WTC11 (cell line): ENCODE data around the gene GRK7.

Experiments
- CREB1 ChIP-seq: sonication (generic); formaldehyde crosslinking; IDR thresholded peaks from 2 replicates; pipeline ENCODE4 v1.8.0; 2023; ENCODE audit warnings: mild to moderate bottlenecking, missing genetic modification reagents
- GRHL2 ChIP-seq: fragments of 250-450 bp; sonication (Bioruptor Pico); IDR thresholded peaks from 2 replicates; pipeline ENCODE4 v1.8.0; 2022; ENCODE audit warnings: mild to moderate bottlenecking, moderate library complexity; ENCODE audit not compliant: insufficient replicate concordance, severe bottlenecking
- NR2C2 ChIP-seq: sonication (generic); formaldehyde crosslinking; IDR thresholded peaks from 2 replicates; pipeline ENCODE4 v1.8.0; 2022; ENCODE audit warnings: mild to moderate bottlenecking, missing genetic modification reagents
- SP1 ChIP-seq: sonication (generic); formaldehyde crosslinking; conservative IDR thresholded peaks from 2 replicates; pipeline ENCODE4 v1.8.1; 2022; ENCODE audit warnings: missing genetic modification reagents
- ZNF219 ChIP-seq: sonication (generic); formaldehyde crosslinking; IDR thresholded peaks from 2 replicates; pipeline ENCODE4 v1.8.0; 2023; ENCODE audit warnings: missing genetic modification reagents, mild to moderate bottlenecking, borderline replicate concordance
- ZNF416 ChIP-seq: fragments of 250-450 bp; sonication (Bioruptor Pico); IDR thresholded peaks from 2 replicates; pipeline ENCODE4 v1.9.0; 2021; ENCODE audit warnings: mild to moderate bottlenecking, inconsistent platforms
- TF ChIP-seq, protein P1 (sequence below): sonication (generic); formaldehyde crosslinking; IDR thresholded peaks from 2 replicates; pipeline ENCODE4 v1.8.0; 2022; ENCODE audit warnings: mild to moderate bottlenecking, missing genetic modification reagents
- TF ChIP-seq, protein P2 (sequence below): fragments of 200-600 bp; IDR thresholded peaks from 2 replicates; pipeline ENCODE4 v1.8.0; 2022; ENCODE audit warnings: antibody characterized with exemption
- TF ChIP-seq, protein P3 (sequence below): sonication (generic); formaldehyde crosslinking; IDR thresholded peaks from 2 replicates; pipeline ENCODE4 v1.8.1; 2022; ENCODE audit warnings: low read depth, missing genetic modification reagents, borderline replicate concordance

DNA sequence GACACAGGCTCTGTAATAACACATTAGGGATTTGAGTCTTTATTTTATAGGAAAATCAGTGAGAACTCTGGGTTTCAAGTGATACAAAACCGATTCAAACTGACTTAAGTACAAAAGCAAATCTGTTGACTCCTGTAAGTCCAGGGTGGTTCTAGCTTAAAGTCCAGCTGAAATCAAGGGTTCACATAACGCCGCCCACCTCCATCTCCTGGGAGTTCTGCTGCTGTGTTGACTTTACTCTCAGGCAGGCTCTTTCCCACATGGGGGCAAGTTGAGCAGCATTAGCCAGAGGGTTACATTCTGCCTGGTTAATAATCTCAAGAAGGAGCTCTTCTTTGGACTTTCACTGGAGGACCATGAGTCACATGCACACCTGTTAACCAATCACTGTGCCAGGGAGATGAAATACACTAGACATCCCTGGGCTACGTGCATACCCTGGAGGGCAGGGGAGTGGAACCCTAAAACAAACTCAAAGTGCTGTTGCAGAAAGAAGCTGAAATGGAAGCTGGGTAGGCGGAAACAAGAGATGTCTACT is 34.8 kb upstream of the GRK7 start:
- no peak for TF ChIP-seq SP1 (CRISPR knock-in tag)
- TF ChIP-seq, protein P1, sequence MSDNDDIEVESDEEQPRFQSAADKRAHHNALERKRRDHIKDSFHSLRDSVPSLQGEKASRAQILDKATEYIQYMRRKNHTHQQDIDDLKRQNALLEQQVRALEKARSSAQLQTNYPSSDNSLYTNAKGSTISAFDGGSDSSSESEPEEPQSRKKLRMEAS (CRISPR knock-in tag) = no peak
- no peak for TF ChIP-seq ZNF219 (CRISPR knock-in tag)
- TF ChIP-seq, protein P2, sequence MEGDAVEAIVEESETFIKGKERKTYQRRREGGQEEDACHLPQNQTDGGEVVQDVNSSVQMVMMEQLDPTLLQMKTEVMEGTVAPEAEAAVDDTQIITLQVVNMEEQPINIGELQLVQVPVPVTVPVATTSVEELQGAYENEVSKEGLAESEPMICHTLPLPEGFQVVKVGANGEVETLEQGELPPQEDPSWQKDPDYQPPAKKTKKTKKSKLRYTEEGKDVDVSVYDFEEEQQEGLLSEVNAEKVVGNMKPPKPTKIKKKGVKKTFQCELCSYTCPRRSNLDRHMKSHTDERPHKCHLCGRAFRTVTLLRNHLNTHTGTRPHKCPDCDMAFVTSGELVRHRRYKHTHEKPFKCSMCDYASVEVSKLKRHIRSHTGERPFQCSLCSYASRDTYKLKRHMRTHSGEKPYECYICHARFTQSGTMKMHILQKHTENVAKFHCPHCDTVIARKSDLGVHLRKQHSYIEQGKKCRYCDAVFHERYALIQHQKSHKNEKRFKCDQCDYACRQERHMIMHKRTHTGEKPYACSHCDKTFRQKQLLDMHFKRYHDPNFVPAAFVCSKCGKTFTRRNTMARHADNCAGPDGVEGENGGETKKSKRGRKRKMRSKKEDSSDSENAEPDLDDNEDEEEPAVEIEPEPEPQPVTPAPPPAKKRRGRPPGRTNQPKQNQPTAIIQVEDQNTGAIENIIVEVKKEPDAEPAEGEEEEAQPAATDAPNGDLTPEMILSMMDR = no peak
- TF ChIP-seq NR2C2 (CRISPR knock-in tag) = no peak
- no peak for TF ChIP-seq CREB1 (CRISPR knock-in tag)
- TF ChIP-seq ZNF416 (CRISPR knock-in tag) = no peak
- no peak for TF ChIP-seq GRHL2 (CRISPR knock-in tag)
- TF ChIP-seq, protein P3, sequence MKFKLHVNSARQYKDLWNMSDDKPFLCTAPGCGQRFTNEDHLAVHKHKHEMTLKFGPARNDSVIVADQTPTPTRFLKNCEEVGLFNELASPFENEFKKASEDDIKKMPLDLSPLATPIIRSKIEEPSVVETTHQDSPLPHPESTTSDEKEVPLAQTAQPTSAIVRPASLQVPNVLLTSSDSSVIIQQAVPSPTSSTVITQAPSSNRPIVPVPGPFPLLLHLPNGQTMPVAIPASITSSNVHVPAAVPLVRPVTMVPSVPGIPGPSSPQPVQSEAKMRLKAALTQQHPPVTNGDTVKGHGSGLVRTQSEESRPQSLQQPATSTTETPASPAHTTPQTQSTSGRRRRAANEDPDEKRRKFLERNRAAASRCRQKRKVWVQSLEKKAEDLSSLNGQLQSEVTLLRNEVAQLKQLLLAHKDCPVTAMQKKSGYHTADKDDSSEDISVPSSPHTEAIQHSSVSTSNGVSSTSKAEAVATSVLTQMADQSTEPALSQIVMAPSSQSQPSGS (CRISPR knock-in tag) = no peak
